Endothelial cell of umbilical vein (primary cell): Measurements from ENCODE around the gene S100A10. TPM values are rescaled to one million over a fixed set of nuclear protein-coding genes. Genes with fewer than 3 reads are reported as not detected.

Experiments
- BruUV-seq: library from RNA; stranded (reverse); fragments of 400-500 nt; replicated peaks from 2 replicates; lab custom pipeline; 2021; lab: Mats Ljungman, UMichigan
- CTCF ChIA-PET: fragments of 300-600, 350-600 bp; sonication (Branson Sonifier 250); formaldehyde crosslinking; loops from one replicate; lab custom pipeline; 2021; ENCODE audit warnings: antibody characterized with exemption, inconsistent platforms; lab: Charles Lee
- POLR2A ChIA-PET: fragments of 300-600, 350-600 bp; sonication (Branson Sonifier 250); formaldehyde crosslinking; loops from one replicate; lab custom pipeline; 2021; ENCODE audit warnings: antibody characterized with exemption, inconsistent platforms; lab: Charles Lee
- DNase-seq: peaks from one replicate; pipeline ENCODE4 v3.0.0-alpha.2; 2011; ENCODE audit warnings: low read depth, low spot score
- FAIRE-seq: peaks from 2 replicates; lab custom pipeline; 2011; peaks lifted over from hg19 to GRCh38; lab: Jason Lieb, UNC
- H2AFZ ChIP-seq: 2 replicates; pipeline ENCODE4 v1.6.0; 2012; ENCODE audit warnings: low read depth, low read length, control low read depth, inconsistent platforms
- H3K27ac ChIP-seq: 2 replicates; pipeline ENCODE4 v1.5.1; 2011; ENCODE audit warnings: low read depth, mild to moderate bottlenecking, control low read depth, low read length, moderate library complexity; ENCODE audit not compliant: insufficient read depth
- H3K27me3 ChIP-seq, 2 experiments: 2 replicates each; pipeline versions ENCODE4 v1.6.0 to v1.6.1; 2011; ENCODE audit warnings: low read length in 2 of 2, mixed read lengths in 1 of 2; ENCODE audit not compliant: control insufficient read depth in 2 of 2, insufficient read depth in 2 of 2
- H3K36me3 ChIP-seq, 2 experiments: 2 replicates in 1 of 2; 3 replicates in 1 of 2; pipeline ENCODE4 v1.5.1; 2011; ENCODE audit warnings: low read length in 2 of 2, mild to moderate bottlenecking in 1 of 2, moderate library complexity in 1 of 2; ENCODE audit not compliant: control insufficient read depth in 2 of 2, insufficient read depth in 2 of 2; ENCODE audit errors: extremely low read depth in 1 of 2
- H3K4me1 ChIP-seq: 3 replicates; pipeline ENCODE4 v1.5.1; 2011; ENCODE audit warnings: mild to moderate bottlenecking, low read length; ENCODE audit not compliant: control insufficient read depth, insufficient read depth; ENCODE audit errors: extremely low read depth
- H3K4me2 ChIP-seq: 2 replicates; pipeline ENCODE4 v1.6.1; 2011; ENCODE audit warnings: low read length, control low read depth, mixed read lengths; ENCODE audit not compliant: insufficient read depth
- H3K4me3 ChIP-seq, 3 experiments: fragments of 200-600 bp in 1 of 3; sonication (generic), shearing (Covaris generic) in 1 of 3; replicated peaks in 1 of 3; 2 replicates each; pipeline ENCODE4 v1.5.1; 2011 to 2016; ENCODE audit warnings: control low read depth in 3 of 3, low read length in 3 of 3, mild to moderate bottlenecking in 2 of 3, inconsistent platforms in 1 of 3, low read depth in 1 of 3, moderate library complexity in 1 of 3; ENCODE audit not compliant: insufficient read depth in 1 of 3
- H3K79me2 ChIP-seq: 2 replicates; pipeline ENCODE4 v1.6.0; 2012; ENCODE audit warnings: low read length, inconsistent platforms; ENCODE audit not compliant: control insufficient read depth, insufficient read depth
- H3K9ac ChIP-seq: replicated peaks from 2 replicates; pipeline ENCODE3; 2011; ENCODE audit warnings: low read length, control low read depth; ENCODE audit not compliant: insufficient read depth; ENCODE audit errors: extremely low read depth
- H3K9me1 ChIP-seq: replicated peaks from 3 replicates; pipeline ENCODE4 v1.6.0; 2011; ENCODE audit warnings: mild to moderate bottlenecking, low read length; ENCODE audit not compliant: control insufficient read depth, insufficient read depth; ENCODE audit errors: extremely low read depth
- H3K9me3 ChIP-seq: replicated peaks from 2 replicates; pipeline ENCODE4 v1.5.1; 2012; ENCODE audit warnings: low read length, inconsistent platforms; ENCODE audit not compliant: control insufficient read depth, insufficient read depth
- H4K20me1 ChIP-seq: replicated peaks from 2 replicates; pipeline ENCODE3; 2011; ENCODE audit warnings: mild to moderate bottlenecking, low read length; ENCODE audit not compliant: control insufficient read depth, insufficient read depth; ENCODE audit errors: extremely low read depth
- CTCF ChIP-seq, 2 donors: IDR thresholded peaks; 1 replicate in 1 of 2; 2 replicates in 1 of 2; pipeline ENCODE4 v1.5.1; 2011; ENCODE audit warnings: low read length in 2 of 2, mild to moderate bottlenecking in 2 of 2, moderate library complexity in 2 of 2, control low read depth in 1 of 2, inconsistent platforms in 1 of 2, low read depth in 1 of 2; ENCODE audit not compliant: insufficient read depth in 1 of 2; ENCODE audit errors: extremely low read depth in 1 of 2
- EZH2 ChIP-seq: IDR thresholded peaks from 2 replicates; pipeline ENCODE4 v1.6.1; 2012; ENCODE audit warnings: borderline replicate concordance, low read depth, mild to moderate bottlenecking, moderate library complexity, low read length, inconsistent platforms; ENCODE audit not compliant: severe bottlenecking
- FOS ChIP-seq: IDR thresholded peaks from 2 replicates; pipeline ENCODE4 v1.6.1; 2011; ENCODE audit warnings: mild to moderate bottlenecking, low read length, moderate library complexity, borderline replicate concordance; ENCODE audit not compliant: insufficient read depth
- GATA2 ChIP-seq: IDR thresholded peaks from 2 replicates; pipeline ENCODE4 v1.7.0; 2011; ENCODE audit warnings: low read depth, mild to moderate bottlenecking, moderate library complexity, mixed read lengths, low read length; ENCODE audit not compliant: insufficient read length, insufficient read depth
- JUN ChIP-seq: IDR thresholded peaks from 2 replicates; pipeline ENCODE4 v1.6.1; 2011; ENCODE audit warnings: borderline replicate concordance, low read depth; ENCODE audit not compliant: insufficient read length, insufficient read depth
- MAX ChIP-seq: IDR thresholded peaks from 2 replicates; pipeline ENCODE4 v1.6.1; 2011; ENCODE audit not compliant: insufficient read depth, insufficient read length
- MYC ChIP-seq: IDR thresholded peaks from one replicate; pipeline ENCODE4 v1.6.1; 2011; ENCODE audit warnings: mild to moderate bottlenecking, low read depth, low read length
- POLR2A ChIP-seq: IDR thresholded peaks from 2 replicates; pipeline ENCODE4 v1.6.1; 2012; ENCODE audit warnings: low read depth, mild to moderate bottlenecking, control low read depth, low read length
- POLR2AphosphoS5 ChIP-seq: IDR thresholded peaks from 2 replicates; pipeline ENCODE4 v1.6.1; 2012; ENCODE audit warnings: low read depth, mild to moderate bottlenecking, control low read depth, low read length, moderate library complexity; ENCODE audit not compliant: insufficient read depth
- dilution Hi-C: fragments of 300-500 bp; cut with MboI; formaldehyde crosslinking; loops from one replicate; pipeline ENCODE4 v1.15.0; 2019; ENCODE audit warnings: low sequenced_read_pairs; ENCODE audit not compliant: extremely low pct_ligation_motif_present
- intact Hi-C: fragments of 100-400 bp; cut with micrococcal nuclease; formaldehyde crosslinking; loops from one replicate; pipeline ENCODE4 v1.10.0; 2022
- polyA plus RNA-seq, 4 experiments: library from polyadenylated mRNA; depleted of rRNA in 3 of 4; stranded (reverse) in 3 of 4; unstranded in 1 of 4; fragments of >200 nt; gene quantifications; 2 replicates each; pipeline versions ENCODE4 v1.2.1 to v1.2.3, GENCODE V29; 2011 to 2012; ENCODE audit warnings: missing spikeins in 1 of 4
- total RNA-seq: library from RNA; stranded (reverse); gene quantifications from 2 replicates; pipeline ENCODE4 v1.2.3, GENCODE V29; 2021

Gene S100A10
- total and polyA plus RNA-seq, 2 donors (not counting 3 experiments of a cell fraction or from before 2014, with no cell fraction given), result 76.8 to 779 TPM

GRCh38 chr1:152029929-152030211 lies 36.2 kb upstream of the S100A10 start:
- intact Hi-C loops (loop anchor here (5.0 kb wide), 1 partner anchor 1962 kb away; the partner anchor contains the start of gene RPS27), dilution Hi-C loops (no loop called here)
- ChIA-PET CTCF (interaction anchor here (1.4 to 1.5 kb wide), 2 partner anchors 11 to 62 kb away, joined by 3 to 4 read pairs; no protein-coding TSS in a partner anchor), POLR2A (no interaction called here)
- no peak overlapping the region for H3K4me2 ChIP-seq
- no peaks in the 10 kb centered on the region for H4K20me1 ChIP-seq
- FAIRE-seq (no peak), DNase-seq (no peak)
- H3K9me1 ChIP-seq, result no peaks in the 10 kb centered on the region
- no peak overlapping the region for H3K4me3 ChIP-seq
- no peak overlapping the region for H2AFZ ChIP-seq
- H3K79me2 ChIP-seq, result peaks cover 16% of the 10 kb centered on the region
- peaks cover under 1 to 1% of the 10 kb centered on the region in 2 experiments for H3K27me3 ChIP-seq
- H3K9ac ChIP-seq, result no peak overlapping the region
- no peak overlapping the region for H3K27ac ChIP-seq
- H3K36me3 ChIP-seq, result peaks cover 10 to 13% of the 10 kb centered on the region in 2 experiments
- BruUV-seq, result no TSS peak
- H3K9me3 ChIP-seq, result no peaks in the 10 kb centered on the region
- TF ChIP-seq MYC (no peak), FOS (no peak), MAX (no peak), JUN (no peak), POLR2A (no peak), GATA2 (no peak), EZH2 (no peak), POLR2AphosphoS5 (no peak), CTCF (IDR thresholded peaks at IDR 0.05; ENCODE audit: extremely low read depth in 1 of 2, insufficient read depth in 1 of 2, low read depth in 1 of 2, low read length in 2 of 2) (no peak)
- H3K4me1 ChIP-seq, result peaks cover 14% of the 10 kb centered on the region
